HCT116 (cell line): ENCODE data around the gene QPCT. TPM values are rescaled to one million over a fixed set of nuclear protein-coding genes. Genes with fewer than 3 reads are reported as not detected.

ENCODE experiments used
- ATAC-seq: fragments of 200-7000 bp; cut with Tn5 transposase; 2 replicates; pipeline ENCODE4 v1.9.1; 2020; ENCODE audit warnings: mild to moderate bottlenecking, moderate library complexity
- BruUV-seq: library from RNA; stranded (reverse); fragments of 400-500 nt; replicated peaks from 2 replicates; lab custom pipeline; 2021; lab: Mats Ljungman, UMichigan
- CTCF ChIA-PET: fragments of 300-600 bp; sonication (Branson Sonifier 250); formaldehyde crosslinking; loops from one replicate; lab custom pipeline; 2021; ENCODE audit warnings: antibody characterized with exemption; lab: Charles Lee
- POLR2A ChIA-PET: fragments of 300-600, 350-600 bp; sonication (Branson Sonifier 250); formaldehyde crosslinking; loops from one replicate; lab custom pipeline; 2021; ENCODE audit warnings: antibody characterized with exemption; lab: Charles Lee
- RAD21 ChIA-PET, 2 experiments: fragments of 300-600 bp; sonication (Branson Sonifier 250); formaldehyde crosslinking; loops; one replicate each; lab custom pipeline; 2023; ENCODE audit warnings: low total read pairs in 2 of 2; ENCODE audit not compliant: uncharacterized antibody in 2 of 2, unreplicated experiment in 2 of 2, low non-redundant PET in 1 of 2; lab: Charles Lee
- DNase-seq: peaks from one replicate; pipeline ENCODE4 v3.0.0-alpha.2; 2010; ENCODE audit warnings: low read depth, low spot score
- H2AFZ ChIP-seq: fragments of 200-600 bp; shearing (Covaris generic), sonication (generic); 2 replicates; pipeline ENCODE4 v1.6.1; 2017; ENCODE audit warnings: low read depth, mixed run types, mixed read lengths, antibody characterized with exemption, low read length; ENCODE audit not compliant: poor library complexity, severe bottlenecking
- H3K27ac ChIP-seq: 2 replicates; pipeline ENCODE4 v1.5.1; 2012; ENCODE audit warnings: low read depth, low read length
- H3K27me3 ChIP-seq: fragments of 200-600 bp; sonication (generic); 2 replicates; pipeline ENCODE4 v1.6.1; 2016; ENCODE audit warnings: mixed run types, low read length, mixed read lengths; ENCODE audit not compliant: insufficient read depth
- H3K36me3 ChIP-seq, 2 experiments: fragments of 200-500 bp in 1 of 2; fragments of 200-600 bp in 1 of 2; sonication (Bioruptor generic) in 1 of 2; sonication (generic) in 1 of 2; 2 replicates each; pipeline versions ENCODE4 v1.5.1 to v1.6.1; 2014 to 2016; ENCODE audit warnings: low read length in 2 of 2, inconsistent platforms in 1 of 2, mixed read lengths in 1 of 2, mixed run types in 1 of 2; ENCODE audit not compliant: insufficient read depth in 2 of 2, control insufficient read depth in 1 of 2
- H3K4me1 ChIP-seq, 2 experiments: fragments of 200-600 bp in 1 of 2; sonication (generic) in 1 of 2; 2 replicates each; pipeline versions ENCODE4 v1.5.1 to v1.6.1; 2012 to 2017; ENCODE audit warnings: low read length in 2 of 2, inconsistent platforms in 1 of 2, mild to moderate bottlenecking in 1 of 2, mixed read lengths in 1 of 2, mixed run types in 1 of 2, moderate library complexity in 1 of 2; ENCODE audit not compliant: insufficient read depth in 2 of 2, control insufficient read depth in 1 of 2
- H3K4me2 ChIP-seq: fragments of 200-600 bp; sonication (generic); 2 replicates; pipeline ENCODE4 v1.6.1; 2017; ENCODE audit warnings: mixed run types, low read length, mixed read lengths
- H3K4me3 ChIP-seq, 2 experiments: fragments of 200-600 bp in 1 of 2; sonication (generic) in 1 of 2; replicated peaks in 1 of 2; 2 replicates each; pipeline ENCODE4 v1.5.1; 2011 to 2016; ENCODE audit warnings: low read length in 2 of 2, control low read depth in 1 of 2, low read depth in 1 of 2, mild to moderate bottlenecking in 1 of 2, mixed read lengths in 1 of 2, mixed run types in 1 of 2
- H3K79me2 ChIP-seq: fragments of 200-600 bp; sonication (generic); 2 replicates; pipeline ENCODE4 v1.6.1; 2017; ENCODE audit warnings: mild to moderate bottlenecking, mixed run types, low read length, moderate library complexity, mixed read lengths; ENCODE audit not compliant: insufficient read depth
- H3K9ac ChIP-seq: fragments of 200-600 bp; sonication (generic); 2 replicates; pipeline ENCODE4 v1.6.1; 2016; ENCODE audit warnings: low read length, mixed read lengths
- H3K9me2 ChIP-seq: fragments of 200-600 bp; sonication (generic), shearing (Covaris generic); 2 replicates; pipeline ENCODE4 v1.6.1; 2017; ENCODE audit warnings: mixed run types, mild to moderate bottlenecking, moderate library complexity; ENCODE audit not compliant: insufficient read depth
- H3K9me3 ChIP-seq, 2 experiments: fragments of 200-500 bp in 1 of 2; fragments of 200-600 bp in 1 of 2; sonication (Bioruptor generic) in 1 of 2; sonication (generic) in 1 of 2; 2 replicates each; pipeline ENCODE4 v1.6.1; 2014 to 2017; ENCODE audit warnings: low read length in 2 of 2, mixed read lengths in 2 of 2, inconsistent platforms in 1 of 2, low read depth in 1 of 2, mild to moderate bottlenecking in 1 of 2, mixed run types in 1 of 2, moderate library complexity in 1 of 2; ENCODE audit not compliant: control insufficient read depth in 1 of 2, insufficient read depth in 1 of 2
- H4K20me1 ChIP-seq: fragments of 200-600 bp; sonication (generic), shearing (Covaris generic); 2 replicates; pipeline ENCODE4 v1.6.1; 2017; ENCODE audit warnings: mixed run types, mild to moderate bottlenecking, moderate library complexity; ENCODE audit not compliant: insufficient read depth
- CBX3 ChIP-seq: IDR thresholded peaks from 2 replicates; pipeline ENCODE4 v1.6.1; 2012; ENCODE audit warnings: low read depth
- CEBPB ChIP-seq: IDR thresholded peaks from 2 replicates; pipeline ENCODE4 v1.6.1; 2012; ENCODE audit warnings: low read depth
- EZH2 ChIP-seq: fragments of 200-600 bp; sonication (generic); IDR thresholded peaks from 2 replicates; pipeline ENCODE4 v1.6.1; 2017; ENCODE audit warnings: antibody characterized with exemption, mixed run types
- EZH2phosphoT487 ChIP-seq: fragments of 200-600 bp; IDR thresholded peaks from 2 replicates; pipeline ENCODE4 v1.6.1; 2018; ENCODE audit warnings: antibody characterized with exemption, borderline replicate concordance
- FOSL1 ChIP-seq: IDR thresholded peaks from 2 replicates; pipeline ENCODE4 v1.6.1; 2012; ENCODE audit warnings: low read depth
- MAX ChIP-seq: IDR thresholded peaks from 2 replicates; pipeline ENCODE4 v1.6.1; 2012
- POLR2A ChIP-seq: IDR thresholded peaks from 2 replicates; pipeline ENCODE4 v1.7.0; 2011; ENCODE audit warnings: borderline replicate concordance; ENCODE audit not compliant: insufficient read depth, insufficient read length; ENCODE audit errors: extremely low read depth
- POLR2AphosphoS5 ChIP-seq: IDR thresholded peaks from 2 replicates; pipeline ENCODE4 v1.6.1; 2011; ENCODE audit warnings: mild to moderate bottlenecking, low read depth, low read length, moderate library complexity
- RAD21 ChIP-seq: IDR thresholded peaks from 2 replicates; pipeline ENCODE4 v1.6.1; 2012; ENCODE audit warnings: low read depth, mild to moderate bottlenecking
- REST ChIP-seq: IDR thresholded peaks from 2 replicates; pipeline ENCODE4 v1.6.1; 2012; ENCODE audit warnings: low read depth
- YY1 ChIP-seq: IDR thresholded peaks from 2 replicates; pipeline ENCODE4 v1.6.1; 2011; ENCODE audit warnings: low read length, low read depth, moderate library complexity, mild to moderate bottlenecking; ENCODE audit not compliant: insufficient replicate concordance; ENCODE audit errors: extremely low read depth
- ZBTB33 ChIP-seq: IDR thresholded peaks from 2 replicates; pipeline ENCODE4 v1.6.1; 2011; ENCODE audit warnings: mild to moderate bottlenecking, low read length, moderate library complexity; ENCODE audit not compliant: insufficient replicate concordance; ENCODE audit errors: extremely low read depth
- ZFX ChIP-seq: fragments of 450-650 bp; IDR thresholded peaks from 2 replicates; pipeline ENCODE4 v1.6.1; 2017
- ZNF274 ChIP-seq: fragments of 200-500 bp; sonication (Bioruptor generic); IDR thresholded peaks from 2 replicates; pipeline ENCODE4 v1.6.1; 2014; ENCODE audit warnings: mild to moderate bottlenecking, low read depth, low read length, inconsistent platforms
- intact Hi-C: fragments of 100-400 bp; cut with micrococcal nuclease; formaldehyde crosslinking; loops from 2 replicates; pipeline ENCODE4 v1.10.0; 2022
- total RNA-seq: library from RNA; stranded (reverse); gene quantifications from one replicate; pipeline ENCODE4 v1.2.1, GENCODE V29; 2021; ENCODE audit not compliant: unreplicated experiment
- TF ChIP-seq, protein P1 (sequence below): IDR thresholded peaks from 2 replicates; pipeline ENCODE4 v1.6.1; 2012
- TF ChIP-seq, protein P2 (sequence below), 3 experiments: fragments of 200-600 bp in 1 of 3; sonication (generic) in 1 of 3; IDR thresholded peaks in 2 of 3; conservative IDR thresholded peaks in 1 of 3; 2 replicates each; pipeline ENCODE4 v1.5.1; 2012 to 2017; ENCODE audit warnings: low read depth in 2 of 3, low read length in 2 of 3, antibody characterized with exemption in 1 of 3, borderline replicate concordance in 1 of 3, control low read depth in 1 of 3, mild to moderate bottlenecking in 1 of 3, mixed read lengths in 1 of 3, mixed run types in 1 of 3, moderate library complexity in 1 of 3; ENCODE audit not compliant: insufficient read depth in 1 of 3

The QPCT gene
- total RNA-seq, 1 experiment from 2014 or later: not detected

- ChIA-PET RAD21 (no interaction called here), POLR2A (interaction anchor here (0.7 kb wide), 1 partner anchor 8 kb away, joined by 3 read pairs; no protein-coding TSS in a partner anchor), CTCF (no interaction called here)
- no peak overlapping the region for H3K27ac ChIP-seq
- no peaks in the 10 kb centered on the region for H3K9me2 ChIP-seq
- DNase-seq: no peak
- no peak overlapping the region for H2AFZ ChIP-seq
- H3K4me2 ChIP-seq: no peak overlapping the region
- H3K36me3 ChIP-seq: no peaks in the 10 kb centered on the region
- H3K9me3 ChIP-seq: no peaks in the 10 kb centered on the region
- TF ChIP-seq MAX (no peak), EZH2 (no peak), FOSL1 (no peak), RAD21 (no peak), YY1 (no peak), CBX3 (no peak), REST (no peak), POLR2AphosphoS5 (no peak), CEBPB (no peak), ZFX (no peak), EZH2phosphoT487 (no peak), ZBTB33 (no peak), POLR2A (no peak), ZNF274 (no peak)
- TF ChIP-seq, protein P1, sequence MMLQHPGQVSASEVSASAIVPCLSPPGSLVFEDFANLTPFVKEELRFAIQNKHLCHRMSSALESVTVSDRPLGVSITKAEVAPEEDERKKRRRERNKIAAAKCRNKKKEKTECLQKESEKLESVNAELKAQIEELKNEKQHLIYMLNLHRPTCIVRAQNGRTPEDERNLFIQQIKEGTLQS: no peak
- TF ChIP-seq, protein P2, sequence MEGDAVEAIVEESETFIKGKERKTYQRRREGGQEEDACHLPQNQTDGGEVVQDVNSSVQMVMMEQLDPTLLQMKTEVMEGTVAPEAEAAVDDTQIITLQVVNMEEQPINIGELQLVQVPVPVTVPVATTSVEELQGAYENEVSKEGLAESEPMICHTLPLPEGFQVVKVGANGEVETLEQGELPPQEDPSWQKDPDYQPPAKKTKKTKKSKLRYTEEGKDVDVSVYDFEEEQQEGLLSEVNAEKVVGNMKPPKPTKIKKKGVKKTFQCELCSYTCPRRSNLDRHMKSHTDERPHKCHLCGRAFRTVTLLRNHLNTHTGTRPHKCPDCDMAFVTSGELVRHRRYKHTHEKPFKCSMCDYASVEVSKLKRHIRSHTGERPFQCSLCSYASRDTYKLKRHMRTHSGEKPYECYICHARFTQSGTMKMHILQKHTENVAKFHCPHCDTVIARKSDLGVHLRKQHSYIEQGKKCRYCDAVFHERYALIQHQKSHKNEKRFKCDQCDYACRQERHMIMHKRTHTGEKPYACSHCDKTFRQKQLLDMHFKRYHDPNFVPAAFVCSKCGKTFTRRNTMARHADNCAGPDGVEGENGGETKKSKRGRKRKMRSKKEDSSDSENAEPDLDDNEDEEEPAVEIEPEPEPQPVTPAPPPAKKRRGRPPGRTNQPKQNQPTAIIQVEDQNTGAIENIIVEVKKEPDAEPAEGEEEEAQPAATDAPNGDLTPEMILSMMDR (IDR thresholded peaks at IDR 0.05 in 2 of 3, conservative IDR thresholded peaks at IDR 0.05 in 1 of 3; ENCODE audit: borderline replicate concordance in 1 of 3, insufficient read depth in 1 of 3, low read depth in 2 of 3, low read length in 2 of 3): no peak
- H3K27me3 ChIP-seq: no peaks in the 10 kb centered on the region
- no peaks in the 10 kb centered on the region for H3K79me2 ChIP-seq
- ATAC-seq: no peak
- intact Hi-C loops: no loop called here
- BruUV-seq: no TSS peak
- H3K9ac ChIP-seq: no peak overlapping the region
- no peaks in the 10 kb centered on the region for H3K4me1 ChIP-seq
- no peak overlapping the region for H3K4me3 ChIP-seq
- H4K20me1 ChIP-seq: no peaks in the 10 kb centered on the region
These were observed 4.9 kb downstream of the QPCT start for GRCh38 chr2:37349231-37349860.
